Endothelial cell (in vitro differentiated cells): ENCODE results near the gene PAGE2B. TPM values are rescaled to one million over a fixed set of nuclear protein-coding genes. Genes with fewer than 3 reads are reported as not detected.
"Not testable (repeated sequence)": the region's sequence is repeated elsewhere in the genome, so short reads cannot be mapped to it uniquely, and the experiment has no call there.

Source experiments
- DNase-seq: peaks from one replicate; pipeline ENCODE4 v3.0.0; 2021; ENCODE audit warnings: low spot score
- H3K27ac Mint-ChIP-seq: one replicate; pipeline ENCODE4 v1.8.0; 2021; ENCODE audit warnings: mixed read lengths, inconsistent platforms; ENCODE audit not compliant: unreplicated experiment
- H3K27me3 Mint-ChIP-seq: one replicate; pipeline ENCODE4 v1.8.0; 2021; ENCODE audit warnings: mild to moderate bottlenecking, moderate library complexity, mixed read lengths, inconsistent platforms; ENCODE audit not compliant: unreplicated experiment
- H3K36me3 Mint-ChIP-seq: one replicate; pipeline ENCODE4 v1.8.0; 2021; ENCODE audit warnings: mild to moderate bottlenecking, low read depth, mixed read lengths, inconsistent platforms; ENCODE audit not compliant: unreplicated experiment
- H3K4me1 Mint-ChIP-seq: one replicate; pipeline ENCODE4 v1.8.0; 2021; ENCODE audit warnings: mild to moderate bottlenecking, mixed read lengths, inconsistent platforms; ENCODE audit not compliant: unreplicated experiment
- H3K4me3 Mint-ChIP-seq: one replicate; pipeline ENCODE4 v1.8.0; 2021; ENCODE audit warnings: mild to moderate bottlenecking, mixed read lengths, inconsistent platforms; ENCODE audit not compliant: unreplicated experiment
- H3K9me3 Mint-ChIP-seq: one replicate; pipeline ENCODE4 v1.8.0; 2021; ENCODE audit warnings: mixed read lengths, inconsistent platforms; ENCODE audit not compliant: unreplicated experiment
- total RNA-seq: library from RNA; stranded (reverse); fragmentation: NEBNext Ultra II Directional; extraction: Animal tissue kit (Norgen Biotek cat#: 25700); gene quantifications from one replicate; pipeline ENCODE4 v1.2.1, GENCODE V29; 2021; ENCODE audit not compliant: unreplicated experiment
- TF ChIP-seq, protein P1 (sequence below): fragments of 200-600 bp; sonication (generic); IDR thresholded peaks from one replicate; pipeline ENCODE4 v1.5.0; 2021; ENCODE audit warnings: antibody characterized with exemption; ENCODE audit not compliant: unreplicated experiment

Gene PAGE2B
- total RNA-seq, 1 donor from 2014 or later, result not detected

DNA sequence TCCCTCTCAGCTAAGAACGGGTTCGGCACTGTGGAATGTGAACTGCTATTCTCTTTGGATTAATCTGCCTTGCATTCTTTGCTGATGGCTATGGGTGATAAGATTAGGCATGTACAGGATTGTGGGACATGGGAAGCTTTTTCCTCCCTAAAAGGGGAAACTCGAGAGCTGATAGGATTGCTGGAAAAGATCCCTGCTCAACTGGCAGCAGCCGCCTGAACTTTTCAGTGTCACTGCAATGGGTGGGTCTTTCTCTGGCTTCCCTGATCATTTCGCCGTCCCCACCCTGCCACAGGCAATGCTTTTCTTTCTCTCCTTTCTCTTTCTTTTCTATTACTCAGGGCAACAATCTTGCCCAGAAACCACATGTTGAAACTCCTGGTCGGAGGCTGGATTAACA lies 34.5 kb downstream of the PAGE2B start:
- DNase-seq, result no peak
- Mint-ChIP-seq H3K27ac (no peak overlapping the region), H3K27me3 (no peaks in the 10 kb centered on the region), H3K4me1 (no peaks in the 10 kb centered on the region), H3K4me3 (no peak overlapping the region), H3K36me3 (no peaks in the 10 kb centered on the region), H3K9me3 (no peaks in the 10 kb centered on the region)
- TF ChIP-seq, protein P1, sequence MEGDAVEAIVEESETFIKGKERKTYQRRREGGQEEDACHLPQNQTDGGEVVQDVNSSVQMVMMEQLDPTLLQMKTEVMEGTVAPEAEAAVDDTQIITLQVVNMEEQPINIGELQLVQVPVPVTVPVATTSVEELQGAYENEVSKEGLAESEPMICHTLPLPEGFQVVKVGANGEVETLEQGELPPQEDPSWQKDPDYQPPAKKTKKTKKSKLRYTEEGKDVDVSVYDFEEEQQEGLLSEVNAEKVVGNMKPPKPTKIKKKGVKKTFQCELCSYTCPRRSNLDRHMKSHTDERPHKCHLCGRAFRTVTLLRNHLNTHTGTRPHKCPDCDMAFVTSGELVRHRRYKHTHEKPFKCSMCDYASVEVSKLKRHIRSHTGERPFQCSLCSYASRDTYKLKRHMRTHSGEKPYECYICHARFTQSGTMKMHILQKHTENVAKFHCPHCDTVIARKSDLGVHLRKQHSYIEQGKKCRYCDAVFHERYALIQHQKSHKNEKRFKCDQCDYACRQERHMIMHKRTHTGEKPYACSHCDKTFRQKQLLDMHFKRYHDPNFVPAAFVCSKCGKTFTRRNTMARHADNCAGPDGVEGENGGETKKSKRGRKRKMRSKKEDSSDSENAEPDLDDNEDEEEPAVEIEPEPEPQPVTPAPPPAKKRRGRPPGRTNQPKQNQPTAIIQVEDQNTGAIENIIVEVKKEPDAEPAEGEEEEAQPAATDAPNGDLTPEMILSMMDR, result no peak

DNA sequence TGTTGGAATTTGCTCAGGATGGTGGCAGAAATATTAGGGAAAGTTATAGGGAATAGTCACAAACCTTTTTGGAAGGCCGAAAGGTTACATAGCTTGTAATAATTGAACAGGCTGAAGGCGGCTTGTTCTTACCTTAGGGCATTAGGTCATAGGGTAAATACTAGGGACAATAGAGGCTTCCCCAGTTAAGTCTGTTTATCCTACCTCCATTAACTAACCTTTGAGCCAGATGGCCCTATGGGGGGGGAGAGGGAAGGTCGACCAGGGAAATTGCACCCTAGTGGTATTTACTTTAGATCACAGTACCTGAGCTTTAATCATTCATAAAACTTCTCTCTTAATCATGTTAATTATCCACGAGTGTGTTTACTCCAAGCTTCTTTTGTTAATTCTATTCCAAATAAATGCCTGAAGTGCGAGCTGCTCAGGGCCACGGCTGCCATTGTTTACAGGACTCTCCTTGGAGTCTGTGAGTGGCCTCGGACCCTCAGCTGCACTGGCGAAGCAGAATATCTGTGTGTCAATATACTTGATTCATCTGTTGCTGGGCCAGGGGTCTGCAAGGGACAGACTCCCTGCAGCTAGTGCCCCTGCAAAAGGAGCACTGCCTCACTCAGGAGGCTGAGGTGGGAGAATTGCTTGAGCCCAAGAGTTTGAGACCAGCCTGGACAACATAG lies 36.9 kb downstream of the PAGE2B start:
- H3K27me3 Mint-ChIP-seq, result no peaks in the 10 kb centered on the region
- H3K36me3 Mint-ChIP-seq, result no peaks in the 10 kb centered on the region
- no peak overlapping the region for H3K4me3 Mint-ChIP-seq
- TF ChIP-seq, protein P1, result no peak
- H3K9me3 Mint-ChIP-seq, result no peaks in the 10 kb centered on the region
- peaks cover 11% of the 10 kb centered on the region for H3K4me1 Mint-ChIP-seq
- no peak for DNase-seq
- H3K27ac Mint-ChIP-seq, result no peak overlapping the region

DNA sequence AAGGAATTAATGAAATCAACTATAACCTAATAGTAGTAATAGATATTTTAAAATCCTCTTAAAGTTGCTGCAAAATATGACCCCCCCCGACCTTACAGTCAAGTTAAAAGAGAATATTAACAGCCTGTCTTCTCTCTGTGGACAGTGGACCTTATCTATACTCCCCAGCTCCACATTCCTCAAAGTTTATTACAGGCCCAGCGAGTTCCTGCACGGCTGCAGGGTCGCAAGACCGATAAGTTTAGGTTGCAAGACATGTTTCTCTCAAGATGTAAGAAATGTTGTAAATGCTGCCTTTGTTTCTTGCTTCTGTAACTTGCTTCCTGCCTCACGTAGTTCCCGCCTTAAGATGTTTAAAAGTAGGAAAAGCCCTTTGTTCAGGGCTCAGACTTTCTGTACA lies 41.8 kb downstream of the PAGE2B start:
- not testable (repeated sequence) for H3K27me3 Mint-ChIP-seq, H3K36me3 Mint-ChIP-seq, H3K4me3 Mint-ChIP-seq, H3K9me3 Mint-ChIP-seq
- peak; percentile 5 for DNase-seq
- peaks cover 47% of the 10 kb centered on the region for H3K4me1 Mint-ChIP-seq
- peak overlapping the region; percentile 82 for H3K27ac Mint-ChIP-seq

DNA sequence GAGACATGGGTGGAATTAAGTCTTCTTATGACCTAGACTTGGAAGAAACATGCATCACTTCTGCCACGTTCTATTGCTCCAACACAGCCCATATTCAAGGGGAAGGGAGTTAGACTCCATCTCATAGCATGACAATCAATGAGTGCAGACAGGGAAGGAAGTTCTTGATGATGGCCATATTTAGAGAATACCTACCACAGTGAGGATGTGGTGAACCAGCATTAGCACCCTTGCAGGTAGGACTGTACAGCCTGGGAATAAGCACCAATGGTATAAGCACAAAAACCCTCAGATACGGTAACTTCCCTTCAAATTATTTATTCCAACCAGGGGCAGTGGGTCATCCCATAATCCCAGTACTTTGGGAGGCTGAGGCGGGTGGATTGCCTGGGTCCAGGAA lies 43.7 kb downstream of the PAGE2B start:
- Mint-ChIP-seq H3K9me3 (no peaks in the 10 kb centered on the region), H3K27me3 (no peaks in the 10 kb centered on the region), H3K36me3 (no peaks in the 10 kb centered on the region), H3K4me1 (peaks cover 54% of the 10 kb centered on the region), H3K4me3 (peak overlapping the region; percentile 18), H3K27ac (peak overlapping the region; percentile 68)
- no peak for DNase-seq
- TF ChIP-seq, protein P1, result no peak

DNA sequence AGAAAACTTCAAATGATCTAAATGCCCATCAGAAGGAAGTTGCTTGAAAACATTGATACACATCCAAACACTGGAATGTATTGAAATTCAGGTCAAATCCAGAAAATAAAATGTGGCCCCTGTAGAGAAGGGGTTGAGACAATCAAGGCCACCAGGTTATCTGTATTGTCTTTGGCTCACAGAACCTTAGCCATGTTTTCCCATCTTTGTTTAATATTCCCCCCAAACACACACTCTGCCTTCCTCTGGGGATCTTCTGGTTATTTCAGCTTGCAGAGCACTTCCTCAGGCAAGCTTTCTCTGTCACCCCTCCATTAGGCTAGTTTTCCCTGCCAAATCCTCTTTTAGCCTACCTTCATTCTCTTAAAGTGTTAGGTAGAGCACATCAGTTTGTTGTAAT lies 44.4 kb downstream of the PAGE2B start:
- H3K4me3 Mint-ChIP-seq, result no peak overlapping the region
- H3K27me3 Mint-ChIP-seq, result no peaks in the 10 kb centered on the region
- peaks cover 54% of the 10 kb centered on the region for H3K4me1 Mint-ChIP-seq
- TF ChIP-seq, protein P1, result no peak
- peak overlapping the region; percentile 88 for H3K27ac Mint-ChIP-seq
- DNase-seq, result no peak
- no peaks in the 10 kb centered on the region for H3K9me3 Mint-ChIP-seq
- H3K36me3 Mint-ChIP-seq, result no peaks in the 10 kb centered on the region
